K562 (cell line): ENCODE data around the gene CAPN12. TPM values are rescaled to one million over a fixed set of nuclear protein-coding genes. Genes with fewer than 3 reads are reported as not detected.
A peak's percentile ranks its signal among the peaks of the same experiment; 100 is the strongest.

Experiments used
- ADNP ChIP-seq: fragments of 200-800 bp; sonication (Bioruptor generic); IDR thresholded peaks from 2 replicates; pipeline ENCODE4 v1.6.1; 2016; ENCODE audit warnings: missing genetic modification characterization, missing compliant biosample characterization
- CBX1 ChIP-seq: sonication (generic); IDR thresholded peaks from 2 replicates; pipeline ENCODE4 v1.6.1; 2016; ENCODE audit warnings: antibody characterized with exemption, low read depth, mild to moderate bottlenecking
- CHD2 ChIP-seq: IDR thresholded peaks from 2 replicates; pipeline ENCODE4 v1.6.1; 2011; ENCODE audit warnings: low read depth, low read length
- EP400 ChIP-seq: fragments of 450-650 bp; IDR thresholded peaks from 2 replicates; pipeline ENCODE4 v1.6.1; 2017; ENCODE audit warnings: antibody characterized with exemption, mild to moderate bottlenecking, moderate library complexity
- EWSR1 ChIP-seq: fragments of 450-650 bp; IDR thresholded peaks from 2 replicates; pipeline ENCODE4 v1.6.1; 2018; ENCODE audit warnings: borderline replicate concordance, mild to moderate bottlenecking, low read depth, moderate library complexity; ENCODE audit not compliant: partially characterized antibody
- FOXM1 ChIP-seq, 2 experiments: fragments of 450-650 bp in 1 of 2; sonication (generic) in 1 of 2; formaldehyde crosslinking in 1 of 2; IDR thresholded peaks; 2 replicates each; pipeline versions ENCODE4 v1.6.1 to v1.9.0; 2017 to 2022; ENCODE audit warnings: low read depth in 2 of 2, mild to moderate bottlenecking in 2 of 2, missing genetic modification reagents in 1 of 2, moderate library complexity in 1 of 2
- KDM1A ChIP-seq, 2 experiments: fragments of 450-650 bp; IDR thresholded peaks; 2 replicates each; pipeline ENCODE4 v1.6.1; 2016; ENCODE audit warnings: mild to moderate bottlenecking in 2 of 2
- KHSRP ChIP-seq: fragments of 450-650 bp; IDR thresholded peaks from 2 replicates; pipeline ENCODE4 v1.6.1; 2017
- NR3C1 ChIP-seq: sonication (generic); formaldehyde crosslinking; IDR thresholded peaks from 2 replicates; pipeline ENCODE4 v1.8.1; 2022; ENCODE audit warnings: missing genetic modification reagents
- RBM15 ChIP-seq: fragments of 200-400 bp; formaldehyde crosslinking; IDR thresholded peaks from 2 replicates; pipeline ENCODE4 v1.6.1; 2018; ENCODE audit warnings: mild to moderate bottlenecking, low read length, moderate library complexity; ENCODE audit not compliant: insufficient read depth
- SMAD1 ChIP-seq: fragments of 150-350 bp; IDR thresholded peaks from 2 replicates; pipeline ENCODE4 v1.6.1; 2014; ENCODE audit warnings: low read length, low read depth; ENCODE audit not compliant: partially characterized antibody
- SP2 ChIP-seq: IDR thresholded peaks from 2 replicates; pipeline ENCODE4 v1.6.1; 2011; ENCODE audit warnings: mild to moderate bottlenecking, low read depth, low read length, moderate library complexity; ENCODE audit not compliant: poor library complexity, severe bottlenecking; ENCODE audit errors: extremely low read depth
- SREBF2 ChIP-seq: sonication (generic); formaldehyde crosslinking; IDR thresholded peaks from 2 replicates; pipeline ENCODE4 v1.4.0; 2020; ENCODE audit warnings: mild to moderate bottlenecking, missing genetic modification reagents
- TAF15 ChIP-seq: fragments of 200-400 bp; formaldehyde crosslinking; IDR thresholded peaks from 2 replicates; pipeline ENCODE4 v1.6.1; 2017; ENCODE audit warnings: mild to moderate bottlenecking, low read depth, low read length, moderate library complexity
- TGIF2 ChIP-seq: sonication (generic); formaldehyde crosslinking; IDR thresholded peaks from 2 replicates; pipeline ENCODE4 v1.8.1; 2022; ENCODE audit warnings: mild to moderate bottlenecking, missing genetic modification reagents, moderate library complexity
- TRIM24 ChIP-seq, 2 experiments: fragments of 450-650 bp; IDR thresholded peaks; 2 replicates each; pipeline ENCODE4 v1.6.1; 2016
- ZEB2 ChIP-seq: fragments of 450-650 bp; IDR thresholded peaks from 2 replicates; pipeline ENCODE4 v1.6.1; 2016
- ZNF212 ChIP-seq: fragments of 450-650 bp; formaldehyde crosslinking; IDR thresholded peaks from 2 replicates; pipeline ENCODE4 v1.4.0; 2020; ENCODE audit warnings: mild to moderate bottlenecking
- ZNF316 ChIP-seq: fragments of 450-650 bp; IDR thresholded peaks from 2 replicates; pipeline ENCODE4 v1.6.1; 2016
- ZNF77 ChIP-seq: fragments of 250-450 bp; sonication (Bioruptor Pico); IDR thresholded peaks from 2 replicates; pipeline ENCODE4 v1.5.0; 2020
- polyA plus RNA-seq, 8 experiments: library from polyadenylated mRNA; depleted of rRNA in 4 of 8; stranded (reverse) in 5 of 8; unstranded in 3 of 8; fragments of >200 nt; fragmentation: Nextera tagmentation in 2 of 8; fragmentation: Illumina TruSeq in 1 of 8; extraction: Ambion mirVana in 2 of 8; extraction: Trizol in 1 of 8; gene quantifications; 2 replicates each; pipeline versions ENCODE4 v1.2.1 to v1.2.3, GENCODE V29; 2011 to 2014; ENCODE audit warnings: inconsistent platforms in 1 of 8, missing spikeins in 1 of 8
- total RNA-seq, 7 experiments: library from RNA; depleted of rRNA in 6 of 7; stranded (reverse); fragments of >200 nt in 6 of 7; fragmentation: Illumina TruSeq in 2 of 7; extraction: Trizol in 2 of 7; gene quantifications; 2 replicates each; pipeline versions ENCODE4 v1.2.1 to v1.2.3, GENCODE V29; 2011 to 2021; ENCODE audit warnings: low replicate concordance in 1 of 7
- TF ChIP-seq, protein P1 (sequence below): fragments of 450-650 bp; IDR thresholded peaks from 2 replicates; pipeline ENCODE4 v1.6.1; 2018; ENCODE audit warnings: mild to moderate bottlenecking, low read depth; ENCODE audit not compliant: partially characterized antibody
- TF ChIP-seq, protein P2 (sequence below): fragments of 450-650 bp; formaldehyde crosslinking; IDR thresholded peaks from 2 replicates; pipeline ENCODE4 v1.4.0; 2020; ENCODE audit warnings: mild to moderate bottlenecking, mixed read lengths
- TF ChIP-seq, protein P3 (sequence below): sonication (generic); formaldehyde crosslinking; IDR thresholded peaks from 2 replicates; pipeline ENCODE4 v1.8.0; 2023; ENCODE audit warnings: mild to moderate bottlenecking, missing genetic modification reagents
- TF ChIP-seq, protein P4 (sequence below): fragments of 450-650 bp; formaldehyde crosslinking; IDR thresholded peaks from 2 replicates; pipeline ENCODE4 v1.4.0; 2022; ENCODE audit warnings: mild to moderate bottlenecking, moderate library complexity

Gene CAPN12
- total and polyA plus RNA-seq, 9 of the 15 experiments (the other 6 are each of a cell fraction or from before 2014, with no cell fraction given), result 0.83 to 7.0 (median 1.6) TPM

DNA sequence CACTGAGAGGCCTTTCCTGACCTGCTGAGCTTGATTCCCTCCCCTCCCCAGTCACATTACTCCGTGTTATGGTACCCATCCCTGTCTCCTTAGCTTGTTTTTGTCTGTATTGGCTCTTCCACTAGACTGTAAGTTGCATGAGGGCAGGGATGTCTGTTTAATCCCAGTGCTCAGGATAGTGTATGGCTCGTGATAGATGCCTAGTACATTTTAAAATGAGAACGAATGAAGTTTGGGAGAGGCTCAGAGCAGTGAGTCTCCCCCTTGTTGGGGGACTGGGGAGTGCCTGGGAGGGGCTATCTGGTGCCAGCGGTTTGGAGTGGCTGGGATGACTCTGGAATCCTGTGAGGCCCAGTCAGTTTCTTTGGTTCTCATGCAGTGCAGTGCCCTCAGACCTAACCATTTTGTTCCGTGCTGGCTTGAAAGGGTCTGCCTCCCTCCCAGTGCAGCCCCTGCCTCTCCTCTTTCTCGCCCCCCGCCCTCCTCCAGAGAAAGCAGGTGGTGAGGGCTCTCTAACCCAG lies 61.3 kb downstream of the CAPN12 start (continued):
- TF ChIP-seq, protein P1, sequence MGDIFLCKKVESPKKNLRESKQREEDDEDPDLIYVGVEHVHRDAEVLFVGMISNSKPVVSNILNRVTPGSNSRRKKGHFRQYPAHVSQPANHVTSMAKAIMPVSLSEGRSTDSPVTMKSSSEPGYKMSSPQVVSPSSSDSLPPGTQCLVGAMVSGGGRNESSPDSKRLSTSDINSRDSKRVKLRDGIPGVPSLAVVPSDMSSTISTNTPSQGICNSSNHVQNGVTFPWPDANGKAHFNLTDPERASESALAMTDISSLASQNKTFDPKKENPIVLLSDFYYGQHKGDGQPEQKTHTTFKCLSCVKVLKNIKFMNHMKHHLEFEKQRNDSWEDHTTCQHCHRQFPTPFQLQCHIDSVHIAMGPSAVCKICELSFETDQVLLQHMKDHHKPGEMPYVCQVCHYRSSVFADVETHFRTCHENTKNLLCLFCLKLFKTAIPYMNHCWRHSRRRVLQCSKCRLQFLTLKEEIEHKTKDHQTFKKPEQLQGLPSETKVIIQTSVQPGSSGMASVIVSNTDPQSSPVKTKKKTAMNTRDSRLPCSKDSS, result peak; percentile 6
- TF ChIP-seq KDM1A (IDR thresholded peaks at IDR 0.05), result peak in 1 of 2 experiments; percentile 64; a peak in 3 of 4 replicates
- peak; percentile 45; the same call in 1 of the 2 replicates for TF ChIP-seq CBX1
- TF ChIP-seq, protein P2, sequence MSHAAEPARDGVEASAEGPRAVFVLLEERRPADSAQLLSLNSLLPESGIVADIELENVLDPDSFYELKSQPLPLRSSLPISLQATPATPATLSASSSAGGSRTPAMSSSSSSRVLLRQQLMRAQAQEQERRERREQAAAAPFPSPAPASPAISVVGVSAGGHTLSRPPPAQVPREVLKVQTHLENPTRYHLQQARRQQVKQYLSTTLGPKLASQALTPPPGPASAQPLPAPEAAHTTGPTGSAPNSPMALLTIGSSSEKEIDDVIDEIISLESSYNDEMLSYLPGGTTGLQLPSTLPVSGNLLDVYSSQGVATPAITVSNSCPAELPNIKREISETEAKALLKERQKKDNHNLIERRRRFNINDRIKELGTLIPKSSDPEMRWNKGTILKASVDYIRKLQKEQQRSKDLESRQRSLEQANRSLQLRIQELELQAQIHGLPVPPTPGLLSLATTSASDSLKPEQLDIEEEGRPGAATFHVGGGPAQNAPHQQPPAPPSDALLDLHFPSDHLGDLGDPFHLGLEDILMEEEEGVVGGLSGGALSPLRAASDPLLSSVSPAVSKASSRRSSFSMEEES (CRISPR knock-in tag), result no peak
- TF ChIP-seq SMAD1, result no peak
- TF ChIP-seq ZNF316, result peak; percentile 94
- no peak for TF ChIP-seq TAF15
- no peak for TF ChIP-seq ZNF77 (CRISPR knock-in tag)
- TF ChIP-seq RBM15, result no peak
- no peak for TF ChIP-seq ZNF212 (CRISPR knock-in tag)
- TF ChIP-seq TGIF2 (CRISPR knock-in tag), result no peak
- TF ChIP-seq ADNP, result peak; percentile 70; the same call in 1 of the 2 replicates
- TF ChIP-seq FOXM1 (IDR thresholded peaks at IDR 0.05; ENCODE audit: low read depth), result no peak
- no peak for TF ChIP-seq FOXM1 (CRISPR knock-in tag; IDR thresholded peaks at IDR 0.05; ENCODE audit: low read depth)
- TF ChIP-seq SREBF2 (CRISPR knock-in tag), result no peak
- no peak for TF ChIP-seq KHSRP
- TF ChIP-seq EP400, result no peak
- TF ChIP-seq EWSR1, result no peak
- no peak for TF ChIP-seq CHD2
- TF ChIP-seq SP2, result no peak
- TF ChIP-seq ZEB2, result no peak
- TF ChIP-seq, protein P3, sequence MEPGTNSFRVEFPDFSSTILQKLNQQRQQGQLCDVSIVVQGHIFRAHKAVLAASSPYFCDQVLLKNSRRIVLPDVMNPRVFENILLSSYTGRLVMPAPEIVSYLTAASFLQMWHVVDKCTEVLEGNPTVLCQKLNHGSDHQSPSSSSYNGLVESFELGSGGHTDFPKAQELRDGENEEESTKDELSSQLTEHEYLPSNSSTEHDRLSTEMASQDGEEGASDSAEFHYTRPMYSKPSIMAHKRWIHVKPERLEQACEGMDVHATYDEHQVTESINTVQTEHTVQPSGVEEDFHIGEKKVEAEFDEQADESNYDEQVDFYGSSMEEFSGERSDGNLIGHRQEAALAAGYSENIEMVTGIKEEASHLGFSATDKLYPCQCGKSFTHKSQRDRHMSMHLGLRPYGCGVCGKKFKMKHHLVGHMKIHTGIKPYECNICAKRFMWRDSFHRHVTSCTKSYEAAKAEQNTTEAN, result no peak
- TF ChIP-seq, protein P4, sequence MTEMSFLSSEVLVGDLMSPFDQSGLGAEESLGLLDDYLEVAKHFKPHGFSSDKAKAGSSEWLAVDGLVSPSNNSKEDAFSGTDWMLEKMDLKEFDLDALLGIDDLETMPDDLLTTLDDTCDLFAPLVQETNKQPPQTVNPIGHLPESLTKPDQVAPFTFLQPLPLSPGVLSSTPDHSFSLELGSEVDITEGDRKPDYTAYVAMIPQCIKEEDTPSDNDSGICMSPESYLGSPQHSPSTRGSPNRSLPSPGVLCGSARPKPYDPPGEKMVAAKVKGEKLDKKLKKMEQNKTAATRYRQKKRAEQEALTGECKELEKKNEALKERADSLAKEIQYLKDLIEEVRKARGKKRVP (CRISPR knock-in tag), result no peak
- TF ChIP-seq NR3C1, result no peak
- TF ChIP-seq TRIM24 (IDR thresholded peaks at IDR 0.05), result peak; percentile 73 to 90
- TF ChIP-seq, all 486 proteins: peak for 11
